A549 (cell line): ENCODE data around the gene MLLT3. TPM values are rescaled to one million over a fixed set of nuclear protein-coding genes. Genes with fewer than 3 reads are reported as not detected.

Experiments
- ATAC-seq, 2 experiments: fragments of 200-7000 bp in 1 of 2; fragments of >200 bp in 1 of 2; cut with Nextera tagmentation in 1 of 2; cut with Tn5 transposase in 1 of 2; 3 replicates each; pipeline versions ENCODE4 v1.8.0 to v1.9.1; 2018 to 2020; ENCODE audit warnings: mild to moderate bottlenecking in 1 of 2, moderate library complexity in 1 of 2
- CTCF ChIA-PET: fragments of 300-600 bp; sonication (Branson Sonifier 250); formaldehyde crosslinking; extraction: SDS; loops from one replicate; lab custom pipeline; 2021; ENCODE audit warnings: antibody characterized with exemption, inconsistent platforms; lab: Yijun Ruan, JAX
- POLR2A ChIA-PET: fragments of 350-600 bp; formaldehyde crosslinking; extraction: SDS; loops from one replicate; lab custom pipeline; 2021; ENCODE audit warnings: antibody characterized with exemption, inconsistent platforms; lab: Yijun Ruan, JAX
- DNase-seq, 2 experiments: peaks; one replicate each; pipeline versions ENCODE4 v3.0.0 to v3.0.0-alpha.2; 2011 to 2016; ENCODE audit warnings: low read depth in 1 of 2, low spot score in 1 of 2
- FAIRE-seq: peaks from 2 replicates; lab custom pipeline; 2011; peaks lifted over from hg19 to GRCh38; lab: Jason Lieb, UNC
- H3K27ac ChIP-seq, 2 experiments: fragments of >200 bp; sonication (Bioruptor Twin); formaldehyde crosslinking; 3 replicates each; pipeline ENCODE4 v1.5.1; 2016 to 2017
- H3K4me1 ChIP-seq: fragments of >200 bp; sonication (Bioruptor Twin); formaldehyde crosslinking; 3 replicates; pipeline ENCODE4 v1.6.1; 2016
- H3K4me2 ChIP-seq: fragments of >200 bp; sonication (Bioruptor Twin); formaldehyde crosslinking; 3 replicates; pipeline ENCODE4 v1.6.1; 2016
- H3K4me3 ChIP-seq: fragments of >200 bp; sonication (Bioruptor Twin); formaldehyde crosslinking; 3 replicates; pipeline ENCODE4 v1.5.1; 2016
- H3K9me3 ChIP-seq: fragments of >200 bp; sonication (Bioruptor Twin); formaldehyde crosslinking; 3 replicates; pipeline ENCODE4 v1.6.1; 2016
- ATOH8 ChIP-seq: fragments of 250-450 bp; sonication (Bioruptor Pico); IDR thresholded peaks from 2 replicates; pipeline ENCODE4 v1.5.0; 2020; ENCODE audit warnings: low read depth, mild to moderate bottlenecking, moderate library complexity
- CBX2 ChIP-seq: fragments of 200-600 bp; sonication (generic); IDR thresholded peaks from 2 replicates; pipeline ENCODE4 v1.6.1; 2016; ENCODE audit warnings: low read depth, mild to moderate bottlenecking, borderline replicate concordance
- CHD2 ChIP-seq: fragments of 150-350 bp; IDR thresholded peaks from 2 replicates; pipeline ENCODE4 v1.6.1; 2014; ENCODE audit warnings: low read length; ENCODE audit not compliant: partially characterized antibody
- EHMT2 ChIP-seq: fragments of 200-600 bp; sonication (generic); IDR thresholded peaks from 2 replicates; pipeline ENCODE4 v1.6.1; 2016; ENCODE audit warnings: antibody characterized with exemption, low read depth, mild to moderate bottlenecking, moderate library complexity
- EP300 ChIP-seq, 2 experiments: fragments of >200 bp; sonication (Bioruptor Twin); formaldehyde crosslinking; IDR thresholded peaks; 2 replicates in 1 of 2; 3 replicates in 1 of 2; pipeline ENCODE4 v1.6.1; 2016 to 2017
- GATA3 ChIP-seq: IDR thresholded peaks from 2 replicates; pipeline ENCODE4 v1.6.1; 2012; ENCODE audit warnings: borderline replicate concordance
- HDAC2 ChIP-seq: fragments of 200-600 bp; sonication (generic); IDR thresholded peaks from 2 replicates; pipeline ENCODE4 v1.6.1; 2016
- MAFK ChIP-seq: fragments of 450-650 bp; IDR thresholded peaks from 2 replicates; pipeline ENCODE4 v1.6.1; 2014; ENCODE audit not compliant: partially characterized antibody
- MYC ChIP-seq: IDR thresholded peaks from 2 replicates; pipeline ENCODE4 v1.6.1; 2012; ENCODE audit warnings: mild to moderate bottlenecking, inconsistent platforms, low read length, improper control_type of control experiment, borderline replicate concordance
- NR3C1 ChIP-seq: fragments of >200 bp; sonication (Bioruptor Twin); formaldehyde crosslinking; IDR thresholded peaks from 3 replicates; pipeline ENCODE4 v1.6.1; 2017
- POLR2A ChIP-seq: IDR thresholded peaks from 2 replicates; pipeline ENCODE4 v1.6.1; 2012; ENCODE audit warnings: mild to moderate bottlenecking, low read length
- RARB ChIP-seq: fragments of 250-450 bp; sonication (Bioruptor Pico); IDR thresholded peaks from 2 replicates; pipeline ENCODE4 v1.8.0; 2021; ENCODE audit warnings: mild to moderate bottlenecking, moderate library complexity
- RCOR1 ChIP-seq: fragments of 150-350 bp; IDR thresholded peaks from 2 replicates; pipeline ENCODE4 v1.6.1; 2014; ENCODE audit warnings: antibody characterized with exemption, low read length, low read depth
- REST ChIP-seq: fragments of 200-600 bp; sonication (generic); IDR thresholded peaks from 2 replicates; pipeline ENCODE4 v1.6.1; 2016; ENCODE audit warnings: antibody characterized with exemption, mild to moderate bottlenecking, moderate library complexity
- RNF2 ChIP-seq: fragments of 200-600 bp; sonication (generic); IDR thresholded peaks from 2 replicates; pipeline ENCODE4 v1.6.1; 2016; ENCODE audit warnings: low read depth, mild to moderate bottlenecking, antibody characterized with exemption, moderate library complexity, borderline replicate concordance
- ZC3H11A ChIP-seq: fragments of 450-650 bp; IDR thresholded peaks from 2 replicates; pipeline ENCODE4 v1.6.1; 2014; ENCODE audit warnings: antibody characterized with exemption, mild to moderate bottlenecking
- ZSCAN20 ChIP-seq: fragments of 250-450 bp; sonication (Bioruptor Pico); IDR thresholded peaks from 2 replicates; pipeline ENCODE4 v1.8.0; 2022; ENCODE audit warnings: mild to moderate bottlenecking, moderate library complexity
- WGBS: methylation state at CpG from one replicate; pipeline ENCODE4 v1.1.6; 2017; ENCODE audit errors: missing lambda C conversion rate; 5-methylcytosine and 5-hydroxymethylcytosine counted together
- polyA plus RNA-seq, 4 experiments: library from polyadenylated mRNA; depleted of rRNA in 3 of 4; stranded (reverse); fragments of >200 nt; fragmentation: RNase III in 1 of 4; extraction: RNeasy Plus Mini Kit Qiagen cat#74134 plus additional on column Dnase treatment in 1 of 4; gene quantifications; 2 replicates in 3 of 4; 3 replicates in 1 of 4; pipeline ENCODE4 v1.2.3, GENCODE V29; 2011 to 2017

The MLLT3 gene
- polyA plus RNA-seq, 2 of the 4 experiments (the other 2 are of a cell fraction) = 14.3 to 47.6 TPM

GRCh38 chr9:20601292-20601691 is 21.0 kb downstream of the MLLT3 start:
- no peaks in the 10 kb centered on the region for H3K9me3 ChIP-seq
- H3K4me3 ChIP-seq = no peak overlapping the region
- DNase-seq (no peak), ATAC-seq (no peak), FAIRE-seq (no peak)
- TF ChIP-seq RNF2 (no peak), ATOH8 (CRISPR knock-in tag) (no peak), EHMT2 (no peak), EP300 (IDR thresholded peaks at IDR 0.05) (no peak), NR3C1 (no peak)
- H3K4me1 ChIP-seq = peaks cover 47% of the 10 kb centered on the region
- H3K4me2 ChIP-seq = no peak overlapping the region; the same call in 2 of the 3 replicates
- H3K27ac ChIP-seq = no peak overlapping the region
- POLR2A ChIA-PET = no interaction called here
- WGBS = 92% methylated on average over 1 of the region's 1 CpG
- CTCF ChIA-PET = interaction anchor here (1.0 to 1.1 kb wide), 2 partner anchors 11 to 48 kb away, joined by 3 read pairs; no protein-coding TSS in a partner anchor

- ATAC-seq (no peak), DNase-seq (no peak)
- WGBS = 90% methylated on average over 3 of the region's 3 CpGs
Measured at GRCh38 chr9:20599195-20599594, 23.1 kb downstream of the MLLT3 start.

GRCh38 chr9:20598367-20598766 is 23.9 kb downstream of the MLLT3 start:
- CTCF ChIA-PET = no interaction called here
- H3K27ac ChIP-seq = no peak overlapping the region
- no peak for FAIRE-seq

More at GRCh38 chr9:20599195-20599594, 23.1 kb downstream of the MLLT3 start:
- Histone ChIP-seq H3K4me3 (no peak overlapping the region), H3K4me2 (no peak overlapping the region), H3K9me3 (no peaks in the 10 kb centered on the region), H3K4me1 (peaks cover 30% of the 10 kb centered on the region), H3K27ac (no peak overlapping the region)
- POLR2A ChIA-PET = no interaction called here
- no peak for FAIRE-seq
- TF ChIP-seq HDAC2 (no peak), CHD2 (no peak), MAFK (no peak)
- CTCF ChIA-PET = no interaction called here

More at GRCh38 chr9:20598367-20598766, 23.9 kb downstream of the MLLT3 start:
- WGBS = 93% methylated on average over 1 of the region's 1 CpG
- POLR2A ChIA-PET = no interaction called here
- no peak for ATAC-seq
- Histone ChIP-seq H3K4me2 (no peak overlapping the region), H3K9me3 (no peaks in the 10 kb centered on the region), H3K4me1 (peaks cover 29% of the 10 kb centered on the region), H3K4me3 (no peak overlapping the region)
- no peak for DNase-seq
- no peak for TF ChIP-seq ZSCAN20
- no peak for TF ChIP-seq RARB (CRISPR knock-in tag)
- TF ChIP-seq MYC = no peak
- TF ChIP-seq CBX2 = no peak
- TF ChIP-seq REST = no peak
- no peak for TF ChIP-seq GATA3
- no peak for TF ChIP-seq RCOR1
- TF ChIP-seq POLR2A = no peak
- no peak for TF ChIP-seq ZC3H11A
